ENCODE data around the gene WAC.

GRCh38 chr10:28612877-28613276, 80.0 kb downstream of the WAC start:
- no peak for TF ChIP-seq CTCF (IDR thresholded peaks at IDR 0.05; ENCODE audit: poor library complexity, severe bottlenecking)
- TF ChIP-seq POLR2AphosphoS5 (IDR thresholded peaks at IDR 0.05) = no peak
- TF ChIP-seq TAF1 (IDR thresholded peaks at IDR 0.05; ENCODE audit: low read depth) = no peak
